Neural cell (in vitro differentiated cells): Measurements from ENCODE around the gene NIT1. TPM values are rescaled to one million over a fixed set of nuclear protein-coding genes. Genes with fewer than 3 reads are reported as not detected.
A peak's percentile ranks its signal among the peaks of the same experiment; 100 is the strongest.

Source experiments
- H2AFZ ChIP-seq: fragments of 200-600, 300-800 bp; sonication (generic), shearing (Covaris generic); 2 replicates; pipeline ENCODE4 v1.6.0; 2014; ENCODE audit warnings: low read depth, mild to moderate bottlenecking, antibody characterized with exemption, low read length, moderate library complexity
- H3F3A ChIP-seq: fragments of 200-600 bp; shearing (Covaris generic); 2 replicates; pipeline ENCODE4 v1.6.1; 2016; ENCODE audit warnings: mild to moderate bottlenecking, moderate library complexity, mixed read lengths, antibody characterized with exemption, low read length; ENCODE audit not compliant: insufficient read depth, poor library complexity, severe bottlenecking
- H3K27ac ChIP-seq: fragments of 200-600, 300-800 bp; sonication (generic), shearing (Covaris generic); 2 replicates; pipeline ENCODE4 v1.5.1; 2014; ENCODE audit warnings: mild to moderate bottlenecking, low read length, moderate library complexity
- H3K27me3 ChIP-seq: fragments of 300-800, 200-600 bp; sonication (generic), shearing (Covaris generic); 2 replicates; pipeline ENCODE4 v1.6.0; 2014; ENCODE audit warnings: mild to moderate bottlenecking, low read depth, low read length, moderate library complexity; ENCODE audit not compliant: insufficient read depth
- H3K36me3 ChIP-seq: fragments of 300-800, 200-600 bp; sonication (generic), shearing (Covaris generic); 2 replicates; pipeline ENCODE4 v1.5.1; 2014; ENCODE audit warnings: mild to moderate bottlenecking, antibody characterized with exemption, low read length, moderate library complexity; ENCODE audit not compliant: insufficient read depth
- H3K4me2 ChIP-seq: fragments of 300-800, 200-600 bp; sonication (generic), shearing (Covaris generic); 2 replicates; pipeline ENCODE4 v1.6.0; 2014; ENCODE audit warnings: mild to moderate bottlenecking, low read length
- H3K4me3 ChIP-seq: fragments of 300-800, 200-600 bp; sonication (generic), shearing (Covaris generic); 2 replicates; pipeline ENCODE4 v1.5.1; 2014; ENCODE audit warnings: mild to moderate bottlenecking, low read length, moderate library complexity
- H3K79me2 ChIP-seq: fragments of 200-600 bp; shearing (Covaris generic); replicated peaks from 2 replicates; pipeline ENCODE4 v1.6.0; 2014; ENCODE audit warnings: mild to moderate bottlenecking, low read length, moderate library complexity; ENCODE audit not compliant: insufficient read depth
- H3K9ac ChIP-seq: fragments of 300-800, 200-600 bp; sonication (generic), shearing (Covaris generic); 2 replicates; pipeline ENCODE4 v1.6.1; 2016; ENCODE audit warnings: mild to moderate bottlenecking, low read length, mixed read lengths
- H3K9me2 ChIP-seq: fragments of 200-600 bp; shearing (Covaris generic); 2 replicates; pipeline ENCODE4 v1.6.1; 2016; ENCODE audit warnings: mild to moderate bottlenecking, low read length, mixed read lengths; ENCODE audit not compliant: insufficient read depth
- H3K9me3 ChIP-seq: fragments of 200-600, 300-800 bp; sonication (generic), shearing (Covaris generic); 2 replicates; pipeline ENCODE4 v1.6.1; 2016; ENCODE audit warnings: mild to moderate bottlenecking, mixed run types, low read length, moderate library complexity, mixed read lengths
- H4K20me1 ChIP-seq: fragments of 200-600 bp; shearing (Covaris generic); 2 replicates; pipeline ENCODE4 v1.6.1; 2016; ENCODE audit warnings: mild to moderate bottlenecking, mixed run types; ENCODE audit not compliant: insufficient read depth
- CTCF ChIP-seq: fragments of 450-650 bp; IDR thresholded peaks from 2 replicates; pipeline ENCODE4 v1.5.1; 2014; ENCODE audit warnings: antibody characterized with exemption, mild to moderate bottlenecking, moderate library complexity; ENCODE audit not compliant: poor library complexity, severe bottlenecking
- EP300 ChIP-seq: fragments of 450-650 bp; conservative IDR thresholded peaks from 2 replicates; pipeline ENCODE4 v1.6.1; 2014; ENCODE audit warnings: antibody characterized with exemption, mild to moderate bottlenecking, moderate library complexity; ENCODE audit not compliant: poor library complexity, severe bottlenecking
- EZH2 ChIP-seq: fragments of 200-600, 300-800 bp; shearing (Covaris generic), sonication (generic); IDR thresholded peaks from 2 replicates; pipeline ENCODE4 v1.6.1; 2014; ENCODE audit warnings: antibody characterized with exemption, low read length, borderline replicate concordance, mild to moderate bottlenecking; ENCODE audit not compliant: insufficient read depth, poor library complexity, severe bottlenecking
- MXI1 ChIP-seq: fragments of 450-650 bp; conservative IDR thresholded peaks from 2 replicates; pipeline ENCODE4 v1.6.1; 2014; ENCODE audit warnings: antibody characterized with exemption, mild to moderate bottlenecking; ENCODE audit not compliant: poor library complexity, severe bottlenecking
- POLR2AphosphoS5 ChIP-seq: IDR thresholded peaks from 2 replicates; pipeline ENCODE4 v1.6.1; 2012
- RAD21 ChIP-seq: fragments of 450-650 bp; conservative IDR thresholded peaks from 2 replicates; pipeline ENCODE4 v1.6.1; 2014; ENCODE audit warnings: antibody characterized with exemption, mild to moderate bottlenecking, moderate library complexity
- REST ChIP-seq: IDR thresholded peaks from 2 replicates; pipeline ENCODE4 v1.6.1; 2012; ENCODE audit warnings: borderline replicate concordance
- SMC3 ChIP-seq: fragments of 450-650 bp; conservative IDR thresholded peaks from 2 replicates; pipeline ENCODE4 v1.6.1; 2014; ENCODE audit warnings: antibody characterized with exemption, mild to moderate bottlenecking, moderate library complexity; ENCODE audit not compliant: poor library complexity
- TAF1 ChIP-seq: IDR thresholded peaks from 2 replicates; pipeline ENCODE4 v1.6.1; 2012; ENCODE audit warnings: low read depth
- polyA plus RNA-seq: library from polyadenylated mRNA; depleted of rRNA; stranded (reverse); fragments of >200 nt; gene quantifications from 2 replicates; pipeline ENCODE4 v1.2.3, GENCODE V29; 2014

Gene NIT1
- polyA plus RNA-seq, 1 donor from 2014 or later = 66.1 TPM

- Histone ChIP-seq H3K79me2 (no peaks in the 10 kb centered on the region), H2AFZ (no peak overlapping the region), H3K4me3 (no peak overlapping the region), H3K9ac (no peak overlapping the region), H3K27me3 (no peaks in the 10 kb centered on the region), H4K20me1 (no peaks in the 10 kb centered on the region), H3K9me2 (no peaks in the 10 kb centered on the region), H3K9me3 (no peaks in the 10 kb centered on the region), H3K4me2 (no peak overlapping the region), H3F3A (no peaks in the 10 kb centered on the region), H3K36me3 (no peaks in the 10 kb centered on the region), H3K27ac (no peak overlapping the region)
- TF ChIP-seq REST (no peak), POLR2AphosphoS5 (no peak), EZH2 (no peak), CTCF (peak; percentile 60), EP300 (no peak), RAD21 (peak; percentile 62), SMC3 (peak; percentile 45)
Observed at GRCh38 chr1:161139766-161140165, 21.9 kb downstream of the NIT1 start.

- Histone ChIP-seq H3F3A (no peaks in the 10 kb centered on the region), H3K9me2 (no peaks in the 10 kb centered on the region), H3K36me3 (no peaks in the 10 kb centered on the region), H3K4me3 (no peak overlapping the region), H3K9ac (no peak overlapping the region), H3K27ac (no peak overlapping the region), H3K79me2 (no peaks in the 10 kb centered on the region), H3K27me3 (no peaks in the 10 kb centered on the region), H4K20me1 (no peaks in the 10 kb centered on the region), H3K9me3 (no peaks in the 10 kb centered on the region), H3K4me2 (no peak overlapping the region), H2AFZ (no peak overlapping the region)
- TF ChIP-seq EZH2 = no peak
- TF ChIP-seq EP300 = no peak
- no peak for TF ChIP-seq TAF1
- TF ChIP-seq POLR2AphosphoS5 = no peak
- no peak for TF ChIP-seq SMC3
- TF ChIP-seq RAD21 = no peak
- no peak for TF ChIP-seq REST
- no peak for TF ChIP-seq MXI1
- no peak for TF ChIP-seq CTCF
Observed at GRCh38 chr1:161140755-161141400, 23.0 kb downstream of the NIT1 start.
